Ovary (tissue), 9 donors: Measurements from ENCODE around the gene GPR107. TPM values are rescaled to one million over a fixed set of nuclear protein-coding genes. Genes with fewer than 3 reads are reported as not detected.

ENCODE experiments used
- DNase-seq, 5 donors: peaks; one replicate each; pipeline ENCODE4 v3.0.0-alpha.2; 2019 to 2020
- H3K27ac ChIP-seq, 2 donors: fragments of 200-600 bp; one replicate each; pipeline versions ENCODE4 v1.5.1 to v1.8.0; 2019 to 2022
- H3K27me3 ChIP-seq: fragments of 200-600 bp; one replicate; pipeline ENCODE4 v1.8.0; 2022
- H3K36me3 ChIP-seq: fragments of 200-600 bp; sonication (generic); one replicate; pipeline ENCODE4 v1.5.1; 2019
- H3K4me1 ChIP-seq: one replicate; pipeline ENCODE4 v1.8.1; 2013; ENCODE audit warnings: mild to moderate bottlenecking, moderate library complexity; ENCODE audit not compliant: insufficient read depth
- H3K4me3 ChIP-seq: fragments of 200-600 bp; sonication (generic); one replicate; pipeline ENCODE4 v1.5.1; 2017
- H3K9me3 ChIP-seq, 2 donors: fragments of 200-600 bp in 1 of 2; sonication (generic) in 1 of 2; one replicate each; pipeline versions ENCODE4 v1.5.1 to v1.8.1; 2013 to 2019; ENCODE audit warnings: mild to moderate bottlenecking in 1 of 2, moderate library complexity in 1 of 2
- EP300 ChIP-seq: sonication (generic); formaldehyde crosslinking; IDR thresholded peaks from one replicate; pipeline ENCODE4 v1.6.1; 2017; ENCODE audit warnings: antibody characterized with exemption
- POLR2A ChIP-seq: fragments of 450-650 bp; IDR thresholded peaks from one replicate; pipeline ENCODE4 v1.6.1; 2017; ENCODE audit warnings: antibody characterized with exemption, mild to moderate bottlenecking, moderate library complexity
- WGBS, 3 donors: extraction: QIAGEN DNeasy Blood & Tissue Kit in 1 of 3; methylation state at CpG; one replicate each; pipeline versions ENCODE4 v1.1.5 to v1.1.7; 2013 to 2017; 5-methylcytosine and 5-hydroxymethylcytosine counted together
- intact Hi-C, 4 donors: fragments of 100-400 bp; cut with DNase I; formaldehyde crosslinking; loops; one replicate each; pipeline versions ENCODE4 v1.11.0 to v1.15.1; 2022 to 2023
- polyA plus RNA-seq, 2 donors: library from polyadenylated mRNA; stranded (reverse); fragments of 200-250 nt in 1 of 2; fragments of 350-450 nt in 1 of 2; fragmentation: Illumina TruSeq in 1 of 2; extraction: RNeasy Lipid Tissue Mini Kit (QIAGEN cat#74804) in 1 of 2; gene quantifications; one replicate each; pipeline ENCODE4 v1.2.3, GENCODE V29; 2013 to 2014
- total RNA-seq, 7 donors: library from RNA; depleted of rRNA in 2 of 7; stranded (reverse); fragments of >200 nt in 2 of 7; fragmentation: NEBNext Ultra II Directional in 3 of 7; extraction: Animal tissue kit (Norgen Biotek cat#: 25700) in 3 of 7; gene quantifications; one replicate each; pipeline versions ENCODE4 v1.1.0 to v1.2.4, GENCODE V29; 2016 to 2023
- TF ChIP-seq, protein P1 (sequence below), 3 donors: fragments of 450-650 bp in 2 of 3; fragments of 200-600 bp in 1 of 3; IDR thresholded peaks; one replicate each; pipeline versions ENCODE4 v1.5.1 to v1.8.0; 2016 to 2022; ENCODE audit warnings: antibody characterized with exemption in 3 of 3, mild to moderate bottlenecking in 1 of 3
- donor health status: DM: no; HTN: no; CAD: no; lungs with moderate emphysema.
- donor health status: DM: no; HTN: no; CAD: no.
- donor health status: Bipolar disorder and iron deficiency.
- donor health status: DM: yes; HTN: yes; CAD: no.
- donor health status: DM: no; HTN: no; CAD: no.
- donor health status: DM: yes; HTN: yes; CAD: no.

Gene GPR107
- total and polyA plus RNA-seq, 9 donors, result 11.6 to 44.0 (median 28.3) TPM

DNA sequence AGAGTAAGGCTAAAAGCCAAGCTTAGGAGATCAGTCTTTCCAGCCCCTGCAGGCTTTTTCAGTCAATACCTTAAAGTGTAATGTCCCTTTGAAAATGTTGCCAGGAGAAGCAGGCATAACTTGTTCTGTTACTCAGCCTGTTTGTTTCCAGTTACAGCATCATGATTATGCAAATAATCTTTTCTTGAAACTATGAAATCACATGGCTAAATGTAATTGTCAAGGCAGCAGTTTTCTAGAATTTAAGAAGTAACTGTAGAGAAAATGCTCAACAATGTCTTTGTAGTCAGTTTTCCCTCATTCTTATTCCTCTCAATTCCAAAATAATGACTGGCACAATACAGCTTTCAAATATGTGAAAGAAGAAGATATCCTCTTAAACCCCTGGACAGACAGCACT is 1.9 kb upstream of the GPR107 start:
- TF ChIP-seq, protein P1, sequence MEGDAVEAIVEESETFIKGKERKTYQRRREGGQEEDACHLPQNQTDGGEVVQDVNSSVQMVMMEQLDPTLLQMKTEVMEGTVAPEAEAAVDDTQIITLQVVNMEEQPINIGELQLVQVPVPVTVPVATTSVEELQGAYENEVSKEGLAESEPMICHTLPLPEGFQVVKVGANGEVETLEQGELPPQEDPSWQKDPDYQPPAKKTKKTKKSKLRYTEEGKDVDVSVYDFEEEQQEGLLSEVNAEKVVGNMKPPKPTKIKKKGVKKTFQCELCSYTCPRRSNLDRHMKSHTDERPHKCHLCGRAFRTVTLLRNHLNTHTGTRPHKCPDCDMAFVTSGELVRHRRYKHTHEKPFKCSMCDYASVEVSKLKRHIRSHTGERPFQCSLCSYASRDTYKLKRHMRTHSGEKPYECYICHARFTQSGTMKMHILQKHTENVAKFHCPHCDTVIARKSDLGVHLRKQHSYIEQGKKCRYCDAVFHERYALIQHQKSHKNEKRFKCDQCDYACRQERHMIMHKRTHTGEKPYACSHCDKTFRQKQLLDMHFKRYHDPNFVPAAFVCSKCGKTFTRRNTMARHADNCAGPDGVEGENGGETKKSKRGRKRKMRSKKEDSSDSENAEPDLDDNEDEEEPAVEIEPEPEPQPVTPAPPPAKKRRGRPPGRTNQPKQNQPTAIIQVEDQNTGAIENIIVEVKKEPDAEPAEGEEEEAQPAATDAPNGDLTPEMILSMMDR (IDR thresholded peaks at IDR 0.05), result no peak
- no peak for TF ChIP-seq EP300
- TF ChIP-seq POLR2A, result no peak
- DNase-seq, result no peak
- H3K27ac ChIP-seq, result no peak overlapping the region
- H3K9me3 ChIP-seq, result no peaks in the 10 kb centered on the region
- no peaks in the 10 kb centered on the region for H3K27me3 ChIP-seq
- no peak overlapping the region for H3K4me3 ChIP-seq
- intact Hi-C loops, result no loop called here
- peaks cover 3% of the 10 kb centered on the region for H3K4me1 ChIP-seq
- no peaks in the 10 kb centered on the region for H3K36me3 ChIP-seq

DNA sequence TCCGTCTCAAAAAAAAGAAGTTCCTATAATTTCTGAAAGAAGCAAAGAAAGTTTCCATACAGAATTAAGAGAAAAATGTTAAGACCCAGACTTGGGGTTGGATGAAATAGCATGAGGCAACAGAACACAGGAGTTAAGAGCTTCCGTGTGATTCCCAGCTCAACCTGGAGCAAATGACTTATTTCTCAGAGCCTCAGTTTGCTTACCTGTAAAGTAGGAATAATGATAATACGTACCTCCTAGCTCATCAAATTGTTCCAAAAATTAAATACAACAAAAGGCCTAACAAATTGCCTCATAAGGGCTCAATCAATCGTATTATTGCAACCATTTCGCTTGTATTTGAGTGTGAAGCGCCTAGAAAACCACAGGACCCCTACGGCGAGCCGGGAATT is 600 bp upstream of the GPR107 start:
- 7 to 16% (median 11%) methylated on average over 9 of the region's 9 CpGs for WGBS, 3 donors
- Histone ChIP-seq H3K27ac (peak overlapping the region in 1 of 2 donors; percentile 57), H3K36me3 (no peaks in the 10 kb centered on the region), H3K9me3 (no peaks in the 10 kb centered on the region), H3K4me3 (peak overlapping the region; percentile 98), H3K27me3 (no peaks in the 10 kb centered on the region), H3K4me1 (peaks cover 3% of the 10 kb centered on the region)
- TF ChIP-seq, protein P1 (IDR thresholded peaks at IDR 0.05), result no peak
- TF ChIP-seq POLR2A (no peak), EP300 (no peak)
- intact Hi-C loops, result no loop called here
- no peak for DNase-seq

DNA sequence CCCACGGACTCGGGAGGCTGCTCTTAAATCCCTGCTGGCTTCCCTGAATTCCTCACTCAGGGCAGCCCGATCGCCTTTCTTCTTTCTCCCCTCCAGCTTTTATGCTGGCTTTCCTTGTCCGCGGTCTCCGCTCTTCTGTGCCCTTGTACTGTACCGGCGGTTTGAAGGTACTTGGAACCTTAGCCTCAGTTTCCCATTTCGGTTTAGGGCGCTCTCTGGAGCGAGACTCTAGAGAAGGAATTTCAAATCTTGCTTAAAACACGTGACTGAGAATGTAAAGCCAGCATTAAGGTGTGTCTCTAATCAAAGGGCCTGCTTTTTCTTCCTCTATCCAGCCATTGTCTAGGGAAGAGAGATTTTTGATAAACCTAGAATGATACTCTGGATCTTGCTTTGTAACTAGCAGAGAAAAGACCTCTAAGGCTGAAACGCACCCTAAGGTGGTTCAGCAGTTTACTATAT is 650 bp downstream of the GPR107 start:
- 1% methylated on average over 14 of the region's 14 CpGs for WGBS, 3 donors
- intact Hi-C loops, result no loop called here

GRCh38 chr9:130054820-130055219 is 1.1 kb downstream of the GPR107 start:
- Histone ChIP-seq H3K4me3 (peak overlapping the region; percentile 98), H3K27ac (no peak overlapping the region), H3K9me3 (no peaks in the 10 kb centered on the region), H3K27me3 (no peaks in the 10 kb centered on the region), H3K4me1 (peaks cover 3% of the 10 kb centered on the region), H3K36me3 (no peaks in the 10 kb centered on the region)
- intact Hi-C loops, result no loop called here
- DNase-seq, result no peak
- TF ChIP-seq, protein P1 (IDR thresholded peaks at IDR 0.05), result no peak
- TF ChIP-seq POLR2A (no peak), EP300 (no peak)
- WGBS, 3 donors, result 61 to 67% (median 61%) methylated on average over 8 of the region's 8 CpGs

More for the DNA sequence above, 650 bp downstream of the GPR107 start:
- Histone ChIP-seq H3K4me3 (peak overlapping the region; percentile 98), H3K27ac (peak overlapping the region; percentile 43 to 57), H3K27me3 (no peaks in the 10 kb centered on the region), H3K4me1 (peaks cover 3% of the 10 kb centered on the region), H3K9me3 (no peaks in the 10 kb centered on the region), H3K36me3 (no peaks in the 10 kb centered on the region)
- no peak for DNase-seq
- TF ChIP-seq POLR2A (no peak), EP300 (no peak)
- TF ChIP-seq, protein P1 (IDR thresholded peaks at IDR 0.05), result no peak

DNA sequence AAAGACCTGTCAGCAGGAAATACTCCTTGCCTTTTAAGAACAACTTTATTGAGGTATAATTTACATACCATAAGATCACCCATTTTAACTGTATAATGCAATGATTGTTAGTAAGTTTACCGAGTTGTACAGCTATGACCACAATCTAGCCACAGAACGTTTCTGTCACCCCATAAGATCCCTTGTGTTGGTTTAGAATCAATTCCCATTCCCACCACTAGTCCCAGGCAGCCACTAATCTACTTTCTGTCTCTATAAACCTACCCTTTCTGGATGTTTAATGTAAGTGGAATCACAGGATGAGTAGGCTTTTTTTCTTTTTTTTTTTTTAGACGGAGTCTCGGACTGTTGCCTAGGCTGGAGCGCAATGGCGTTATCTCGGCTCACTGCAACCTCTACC is 4.4 kb downstream of the GPR107 start:
- WGBS, 3 donors, result 83 to 88% (median 88%) methylated on average over 7 of the region's 7 CpGs
- Histone ChIP-seq H3K4me3 (no peak overlapping the region), H3K36me3 (no peaks in the 10 kb centered on the region), H3K27ac (no peak overlapping the region), H3K27me3 (no peaks in the 10 kb centered on the region), H3K9me3 (no peaks in the 10 kb centered on the region), H3K4me1 (peaks cover 3% of the 10 kb centered on the region)
- TF ChIP-seq POLR2A (no peak), EP300 (no peak)
- TF ChIP-seq, protein P1 (IDR thresholded peaks at IDR 0.05), result no peak
- no peak for DNase-seq
- intact Hi-C loops, result no loop called here
